EH (cell line): ENCODE data around the gene CERK.
A peak's percentile ranks its signal among the peaks of the same experiment; 100 is the strongest.
"Not testable (repeated sequence)": the region's sequence is repeated elsewhere in the genome, so short reads cannot be mapped to it uniquely, and the experiment has no call there.

Experiments
- DNase-seq: peaks from one replicate; pipeline ENCODE4 v3.0.0-alpha.2; 2015; ENCODE audit warnings: low read depth

CERK gene

GRCh38 chr22:46648225-46648820 lies 89.7 kb downstream of the CERK start:
- DNase-seq: not testable (repeated sequence)

- no peak for DNase-seq
Measured at GRCh38 chr22:46646531-46647215, 91.4 kb downstream of the CERK start.

- not testable (repeated sequence) for DNase-seq
Measured at GRCh38 chr22:46642840-46643480, 95.1 kb downstream of the CERK start.

- peak; percentile 64 for DNase-seq
Measured at GRCh38 chr22:46641811-46642266, 96.2 kb downstream of the CERK start.

GRCh38 chr22:46640293-46641055 lies 97.6 kb downstream of the CERK start:
- no peak for DNase-seq

GRCh38 chr22:46639843-46640242 lies 98.2 kb downstream of the CERK start:
- DNase-seq: no peak

GRCh38 chr22:46638601-46639431 lies 99.2 kb downstream of the CERK start:
- peak; percentile 8 for DNase-seq

GRCh38 chr22:46637711-46638600 lies 100.1 kb downstream of the CERK start:
- no peak for DNase-seq

- no peak for DNase-seq
Measured at GRCh38 chr22:46636221-46637002, 101.6 kb downstream of the CERK start.

GRCh38 chr22:46635756-46636155 lies 102.3 kb downstream of the CERK start:
- peak; percentile 28 for DNase-seq

GRCh38 chr22:46634973-46635685 lies 102.9 kb downstream of the CERK start:
- DNase-seq: peak; percentile 55
